ENCODE measurements around the gene PLCB1. TPM values are rescaled to one million over a fixed set of nuclear protein-coding genes. Genes with fewer than 3 reads are reported as not detected.
"Not testable (repeated sequence)": the region's sequence is repeated elsewhere in the genome, so short reads cannot be mapped to it uniquely, and the experiment has no call there.

The PLCB1 gene
- total RNA-seq, 1 experiment from 2014 or later = 2.9 TPM

DNA sequence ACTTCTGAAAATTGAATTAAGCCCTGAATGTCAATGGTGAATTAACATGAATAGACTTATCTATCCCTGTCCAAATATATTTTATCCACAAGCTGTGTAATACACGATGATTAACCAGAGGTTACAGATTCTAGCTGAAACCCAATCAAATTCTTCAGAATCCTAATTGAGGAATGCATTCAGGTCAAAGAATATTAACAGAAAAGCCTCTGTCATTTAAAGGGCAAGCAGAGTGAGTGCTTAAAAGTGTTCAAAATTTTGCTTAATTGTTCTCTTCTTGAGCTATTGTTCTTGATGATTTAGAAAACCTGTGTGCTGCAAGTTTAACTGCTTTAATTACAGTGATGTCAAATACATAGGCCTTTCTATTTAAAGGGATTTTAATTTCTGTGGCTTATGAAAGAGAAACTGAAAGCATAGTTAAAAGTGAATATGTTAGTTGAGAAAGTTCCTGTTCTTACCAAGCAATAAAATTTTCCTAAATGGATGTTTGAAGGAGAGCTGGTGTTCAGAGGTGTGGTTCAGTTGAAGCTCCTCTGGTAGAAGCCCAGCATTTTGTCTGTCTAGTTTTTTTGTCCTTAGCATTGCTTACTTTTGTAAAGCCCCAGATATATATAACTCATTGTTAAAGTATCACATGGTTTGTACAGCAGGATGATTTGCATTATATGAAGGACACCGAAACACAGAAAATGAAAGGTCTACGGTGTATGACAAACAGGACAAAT is 470.5 kb downstream of the PLCB1 start:
- DNase-seq (ENCODE audit: low read depth) = no peak

DNA sequence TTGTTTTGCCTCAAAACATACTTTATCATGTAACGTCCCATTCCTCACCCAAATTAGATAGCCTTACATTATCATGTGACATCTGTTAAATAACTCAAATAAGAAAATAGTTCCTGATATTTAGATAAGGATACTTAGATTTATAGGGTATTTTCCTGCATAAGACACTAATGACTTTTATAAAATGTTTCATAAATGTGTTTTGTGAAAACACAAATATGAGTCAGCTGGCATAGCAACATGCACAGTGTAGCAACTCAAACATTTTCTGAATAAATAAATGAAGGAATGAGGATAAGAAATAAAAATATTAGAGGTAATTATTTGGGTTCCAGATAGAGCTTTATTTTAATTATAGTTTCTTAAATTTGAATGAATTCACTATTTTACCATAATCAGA is 476.4 kb downstream of the PLCB1 start:
- DNase-seq (ENCODE audit: low read depth) = no peak

DNA sequence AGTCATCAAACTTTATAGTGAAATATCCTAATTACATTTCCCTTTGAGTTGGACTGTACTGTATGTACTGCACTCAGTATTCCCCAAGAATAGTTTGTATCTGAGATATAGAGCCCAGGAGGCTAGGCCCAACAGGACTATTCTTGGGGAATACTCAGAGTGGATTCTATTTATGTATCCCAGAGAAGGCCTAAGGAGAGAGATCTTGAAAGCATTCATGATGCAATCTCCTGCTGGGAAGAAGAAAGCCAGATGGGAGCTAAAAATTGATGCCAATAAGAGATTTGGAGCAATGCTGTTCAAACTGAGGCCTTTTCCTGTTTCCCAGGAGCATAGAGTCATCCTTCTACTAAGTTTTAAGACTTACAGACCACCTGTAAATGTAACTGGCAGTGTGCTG is 484.7 kb downstream of the PLCB1 start:
- DNase-seq (ENCODE audit: low read depth) = no peak

DNA sequence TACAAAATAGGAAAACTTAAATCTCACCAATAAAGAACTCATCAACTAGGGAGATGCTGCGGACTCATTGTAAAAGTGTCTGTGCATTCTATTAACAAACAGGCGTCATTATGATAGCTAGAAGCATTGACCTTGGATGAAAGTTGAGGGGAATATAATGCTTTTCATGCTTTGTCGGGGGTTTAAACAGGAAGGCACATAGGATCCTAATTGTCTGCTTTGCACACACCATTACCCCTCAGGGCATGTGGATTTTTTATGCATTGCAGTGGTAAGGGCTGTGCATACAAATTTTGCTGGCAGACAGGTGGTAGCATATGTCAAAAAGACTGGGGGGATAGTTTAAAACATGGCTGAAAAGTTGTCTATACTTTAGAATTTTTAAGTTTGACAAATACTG is 488.9 kb downstream of the PLCB1 start:
- no peak for DNase-seq (ENCODE audit: low read depth)

DNA sequence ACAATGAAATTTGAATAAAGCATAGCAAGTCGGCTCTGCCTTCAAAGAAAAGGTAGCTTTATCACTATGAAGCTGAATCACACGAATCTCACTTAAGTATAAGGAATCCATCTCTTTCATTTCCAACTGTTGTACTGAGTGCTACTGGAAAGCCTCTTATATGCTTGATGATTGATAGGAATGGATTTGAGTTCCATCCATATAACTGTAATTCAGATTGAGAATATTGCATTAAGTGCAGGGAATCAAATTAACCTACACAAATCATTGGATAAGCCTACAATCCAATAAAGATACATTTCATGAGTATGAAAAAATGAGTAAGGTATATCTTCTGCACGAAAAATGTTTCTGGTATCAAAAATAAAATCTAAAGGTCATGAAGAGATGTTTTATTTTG is 492.0 kb downstream of the PLCB1 start:
- no peak for DNase-seq (ENCODE audit: low read depth)

DNA sequence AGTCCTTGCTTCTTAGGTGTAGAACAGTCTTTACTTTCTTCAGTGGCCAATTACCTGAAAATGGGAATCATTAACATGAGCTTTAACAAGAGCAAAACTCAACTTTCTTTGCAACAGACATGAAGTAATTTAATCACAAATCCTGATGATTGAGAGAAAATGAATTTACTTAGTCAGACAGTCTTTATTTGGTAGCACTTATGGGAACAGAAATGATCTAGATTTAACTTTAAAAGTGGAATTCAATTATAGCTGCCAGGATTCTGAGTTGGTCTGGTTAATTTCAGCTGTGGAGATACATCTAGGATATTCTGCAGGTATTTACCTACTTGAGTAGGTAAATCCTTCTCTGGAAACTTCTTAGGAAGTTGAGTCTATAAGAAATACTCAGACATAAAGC is 492.6 kb downstream of the PLCB1 start:
- no peak for DNase-seq (ENCODE audit: low read depth)

DNA sequence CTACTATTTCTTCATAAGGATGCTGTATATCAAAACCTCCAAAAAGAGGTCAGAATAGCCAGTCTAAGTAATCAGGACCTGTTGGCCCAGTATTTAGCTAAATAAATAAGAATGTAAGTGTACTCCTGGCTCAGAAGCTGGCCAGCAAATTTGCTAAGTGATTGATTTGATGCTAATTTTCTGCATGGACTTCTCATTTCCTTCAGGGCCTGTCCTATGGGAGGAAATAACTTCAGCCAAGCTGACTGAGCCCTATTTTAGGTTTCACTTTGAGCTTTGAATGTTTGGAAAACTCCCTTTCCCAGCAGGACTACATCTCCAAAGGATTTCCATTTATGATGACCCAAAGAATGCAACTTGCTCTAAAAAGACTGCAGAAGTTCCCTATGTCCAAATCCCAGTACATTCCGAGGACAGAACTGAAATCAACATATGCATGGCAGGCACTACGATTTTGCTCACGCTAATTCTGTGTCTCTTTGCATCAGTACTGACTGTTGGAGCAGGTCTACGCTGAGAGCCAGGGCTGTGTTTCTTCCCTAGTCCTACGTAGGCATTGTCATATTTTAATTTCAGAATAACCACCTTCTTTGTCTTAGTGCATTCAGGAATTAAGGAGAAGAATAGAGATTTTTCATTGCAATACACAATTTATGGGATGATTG is 495.4 kb downstream of the PLCB1 start:
- DNase-seq (ENCODE audit: low read depth) = no peak

DNA sequence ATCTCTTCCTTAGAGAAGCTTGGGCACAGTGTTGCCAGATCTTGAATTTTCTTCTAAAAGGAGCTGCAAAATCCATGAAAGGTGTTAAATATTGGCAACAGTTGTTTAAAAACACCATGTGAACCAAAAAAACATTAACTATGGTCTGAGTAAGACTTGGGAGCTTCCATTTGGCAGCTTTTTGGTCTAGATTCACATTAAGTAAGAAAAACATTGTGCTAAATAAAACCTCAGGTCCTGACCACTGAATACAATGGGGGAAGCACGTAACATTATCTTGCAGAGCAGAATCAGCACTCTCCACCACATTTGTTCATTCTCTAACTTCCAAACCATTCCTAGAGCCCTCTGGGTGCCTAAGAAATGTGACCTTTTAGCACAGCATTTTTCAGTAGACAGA is 499.2 kb downstream of the PLCB1 start:
- DNase-seq (ENCODE audit: low read depth) = no peak

DNA sequence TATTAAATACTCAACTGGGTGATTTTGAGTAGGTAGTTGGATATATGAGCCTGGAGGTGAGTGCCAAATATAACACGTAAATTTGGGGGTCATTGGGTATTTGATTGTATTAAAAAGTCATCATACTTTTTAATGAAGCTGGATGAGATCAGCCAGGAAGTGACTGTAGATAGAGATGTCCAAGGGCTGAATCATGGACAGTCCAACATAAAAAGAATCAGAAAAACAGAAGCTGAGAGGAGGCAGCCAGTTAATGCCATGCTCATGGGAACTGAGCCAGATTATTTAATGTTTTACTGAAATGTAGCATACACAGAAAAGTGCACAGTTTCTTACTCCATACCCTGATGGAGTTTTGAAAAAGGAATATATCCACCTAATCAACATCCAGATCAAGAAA is 501.3 kb downstream of the PLCB1 start:
- DNase-seq (ENCODE audit: low read depth) = peak; percentile 14

DNA sequence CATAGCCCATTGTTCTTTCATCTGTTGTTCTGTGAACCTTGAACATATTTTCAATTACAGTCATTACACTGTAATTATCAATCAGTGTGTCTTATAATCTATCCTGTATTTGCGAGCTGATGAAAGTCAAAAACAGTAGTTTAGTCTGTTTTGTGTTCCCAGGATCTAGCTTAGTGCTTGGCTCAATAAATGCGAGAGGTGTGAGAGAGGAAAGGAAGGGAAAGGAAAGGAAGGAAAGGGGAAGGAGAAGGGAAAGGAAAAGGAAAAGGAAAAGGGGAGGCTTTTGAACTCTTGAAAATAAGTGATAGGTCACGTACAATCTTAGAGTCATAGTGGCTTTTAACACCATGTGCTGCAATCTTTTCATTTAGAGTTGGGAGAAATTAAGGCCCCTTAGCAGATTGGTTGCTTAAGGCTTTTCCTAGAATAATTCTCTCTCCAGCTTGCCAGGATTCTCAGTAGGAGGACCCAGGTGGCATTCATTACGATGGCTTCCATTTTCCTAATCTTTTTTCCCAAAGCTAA is 503.0 kb downstream of the PLCB1 start:
- DNase-seq (ENCODE audit: low read depth) = no peak

DNA sequence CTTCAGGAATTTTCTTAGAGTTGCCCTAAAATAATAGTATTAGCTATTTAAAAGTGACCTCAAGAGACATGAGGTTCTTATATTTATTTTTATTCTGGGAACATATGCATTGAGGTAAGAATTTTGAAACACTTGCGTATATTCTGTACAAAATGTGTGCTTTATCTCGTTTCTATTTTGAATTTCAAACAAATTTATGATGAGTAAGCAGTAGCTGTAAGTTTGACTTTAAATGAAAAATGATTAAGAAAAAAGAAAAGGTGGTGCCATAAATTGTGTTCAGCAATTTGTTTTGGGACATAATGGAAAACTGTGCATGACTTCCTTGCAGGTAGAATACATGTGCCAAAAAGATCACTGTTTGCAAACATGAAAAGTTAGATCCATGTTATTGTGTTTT is 503.8 kb downstream of the PLCB1 start:
- no peak for DNase-seq (ENCODE audit: low read depth)

DNA sequence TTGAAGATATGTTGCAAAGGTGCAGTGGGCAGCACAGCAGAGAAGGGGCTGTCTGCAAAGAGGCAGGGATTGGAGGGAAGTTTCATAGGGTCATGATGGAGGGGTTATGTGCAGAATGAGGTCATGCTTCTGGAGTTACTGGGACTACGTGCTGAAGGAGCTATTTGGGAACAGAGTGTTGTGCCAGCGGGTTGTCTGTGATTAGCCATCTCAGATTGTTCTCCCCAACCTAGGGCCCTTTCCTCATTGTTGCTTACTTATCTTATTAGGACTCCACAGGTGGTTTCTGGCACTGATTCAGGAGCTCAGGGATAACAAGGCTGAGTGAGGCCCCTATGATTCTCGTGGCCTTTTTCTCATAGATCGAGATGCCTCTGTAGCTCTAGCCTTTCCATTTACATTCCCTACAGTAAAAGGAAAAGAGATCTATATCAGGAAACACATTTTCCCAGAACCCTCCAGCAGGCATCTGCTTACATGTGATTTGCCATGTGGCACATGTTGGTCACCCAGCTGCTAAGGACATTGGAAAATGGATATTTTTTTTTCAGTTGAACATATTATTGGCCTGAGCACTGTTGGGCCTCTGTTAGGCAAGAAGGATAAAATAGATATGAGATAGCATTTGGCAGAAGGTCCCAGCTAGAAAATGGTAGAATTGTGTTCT is 507.2 kb downstream of the PLCB1 start:
- DNase-seq (ENCODE audit: low read depth) = no peak

DNA sequence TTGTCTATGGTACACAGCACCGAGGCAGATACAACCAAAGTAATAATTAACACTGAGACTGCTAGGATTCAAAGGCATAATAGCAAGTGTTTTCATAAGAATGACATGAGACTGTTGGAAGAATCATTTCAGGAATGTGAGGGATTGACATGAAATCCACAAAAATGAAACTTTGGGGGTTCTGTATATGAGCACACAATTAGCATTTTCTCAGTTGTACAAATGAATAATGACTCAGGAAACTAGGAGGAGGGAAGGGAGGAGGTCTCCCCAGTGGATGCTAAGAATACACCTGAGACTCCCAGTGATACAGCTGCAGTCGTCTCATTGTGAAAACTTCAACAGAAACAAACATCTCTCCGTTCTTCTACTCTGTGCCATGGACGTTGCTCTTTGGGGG is 508.4 kb downstream of the PLCB1 start:
- DNase-seq (ENCODE audit: low read depth) = no peak

DNA sequence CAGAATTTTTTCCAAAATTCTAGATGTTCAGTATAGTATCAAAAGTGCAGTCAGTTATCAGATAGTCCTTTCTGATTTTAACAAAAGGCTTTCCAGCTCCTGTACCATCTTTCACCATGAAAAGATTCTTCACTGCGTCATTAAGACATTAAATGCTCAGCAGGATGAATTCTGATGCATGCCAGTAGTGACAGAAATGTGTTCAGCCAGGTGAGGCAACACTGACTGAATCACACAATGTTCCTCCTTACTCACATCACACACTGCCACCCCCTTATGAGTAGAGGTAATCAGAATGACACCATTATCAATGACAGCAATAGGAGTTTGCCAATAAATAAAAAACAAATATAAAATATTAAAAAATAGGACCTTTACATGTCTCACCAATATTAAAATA is 510.2 kb downstream of the PLCB1 start:
- no peak for DNase-seq (ENCODE audit: low read depth)

DNA sequence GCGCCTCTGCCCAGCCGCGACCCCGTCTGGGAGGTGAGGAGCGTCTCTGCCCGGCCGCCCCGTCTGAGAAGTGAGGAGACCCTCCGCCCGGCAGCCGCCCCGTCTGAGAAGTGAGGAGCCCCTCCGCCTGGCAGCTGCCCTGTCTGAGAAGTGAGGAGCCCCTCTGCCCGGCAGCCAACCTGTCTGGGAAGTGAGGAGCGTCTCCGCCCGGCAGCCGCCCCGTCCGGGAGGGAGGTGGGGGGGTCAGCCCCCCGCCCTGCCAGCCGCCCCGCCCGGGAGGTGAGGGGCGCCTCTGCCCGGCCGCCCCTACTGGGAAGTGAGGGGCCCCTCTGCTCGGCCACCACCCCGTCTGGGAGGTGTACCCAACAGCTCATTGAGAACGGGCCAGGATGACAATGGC is 512.4 kb downstream of the PLCB1 start:
- not testable (repeated sequence) for DNase-seq (ENCODE audit: low read depth)

DNA sequence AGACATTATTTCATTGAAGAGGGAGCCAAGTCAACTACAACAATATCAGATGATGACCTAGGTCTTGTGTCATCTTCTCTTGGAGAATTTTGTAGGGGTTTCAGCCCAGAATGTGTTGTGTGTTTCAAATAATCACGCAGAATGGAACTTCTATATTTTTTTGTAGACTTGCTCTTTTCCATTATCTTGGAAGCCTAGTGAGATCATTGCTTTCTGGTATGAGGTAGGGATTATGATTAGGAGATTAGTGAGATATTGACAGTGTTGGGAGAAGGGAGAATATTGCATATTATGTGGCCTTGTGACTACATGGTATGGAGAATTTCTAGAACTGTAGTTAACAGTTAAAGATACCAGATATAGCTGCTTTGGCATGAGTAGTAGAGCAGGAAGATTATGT is 513.3 kb downstream of the PLCB1 start:
- no peak for DNase-seq (ENCODE audit: low read depth)

DNA sequence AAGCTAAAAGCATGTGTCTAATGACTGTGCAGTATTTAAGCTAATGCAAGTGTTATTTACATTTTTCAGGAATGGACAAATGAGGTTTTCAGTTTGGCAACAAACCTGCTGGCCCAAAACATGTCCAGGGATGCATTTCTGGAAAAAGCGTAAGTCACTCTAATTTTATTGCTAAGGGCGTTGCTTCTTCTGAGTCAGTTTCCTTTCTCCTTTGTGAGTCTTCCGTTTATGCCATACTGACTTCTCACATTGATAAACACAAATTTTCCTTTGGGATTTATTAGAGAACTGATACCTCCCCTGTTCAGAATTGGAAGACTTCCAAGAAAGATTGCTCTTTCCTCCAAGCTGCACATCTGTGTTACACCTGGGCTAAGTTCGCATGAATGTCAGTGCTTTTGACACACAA is 514.0 kb downstream of the PLCB1 start:
- peak; percentile 9 for DNase-seq (ENCODE audit: low read depth)

DNA sequence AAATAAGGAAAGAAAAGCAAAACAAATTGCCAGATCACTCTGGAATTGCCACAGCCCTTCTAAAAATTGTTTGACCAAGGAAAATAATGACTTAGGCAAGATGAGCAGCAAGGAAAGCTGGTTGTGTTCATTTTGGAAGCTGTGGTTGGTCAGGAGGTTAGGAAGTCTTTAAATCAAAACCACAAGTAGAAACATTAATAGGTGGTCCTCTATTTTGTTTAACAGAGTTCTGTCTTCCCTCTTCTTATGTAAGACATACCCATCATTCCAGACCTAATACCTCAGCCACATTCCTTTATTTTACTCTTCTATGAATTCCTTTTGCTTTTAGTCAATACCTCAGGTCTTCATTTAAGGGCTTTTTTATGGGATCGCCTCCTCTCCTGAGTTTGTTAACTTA is 514.6 kb downstream of the PLCB1 start:
- DNase-seq (ENCODE audit: low read depth) = peak; percentile 15

DNA sequence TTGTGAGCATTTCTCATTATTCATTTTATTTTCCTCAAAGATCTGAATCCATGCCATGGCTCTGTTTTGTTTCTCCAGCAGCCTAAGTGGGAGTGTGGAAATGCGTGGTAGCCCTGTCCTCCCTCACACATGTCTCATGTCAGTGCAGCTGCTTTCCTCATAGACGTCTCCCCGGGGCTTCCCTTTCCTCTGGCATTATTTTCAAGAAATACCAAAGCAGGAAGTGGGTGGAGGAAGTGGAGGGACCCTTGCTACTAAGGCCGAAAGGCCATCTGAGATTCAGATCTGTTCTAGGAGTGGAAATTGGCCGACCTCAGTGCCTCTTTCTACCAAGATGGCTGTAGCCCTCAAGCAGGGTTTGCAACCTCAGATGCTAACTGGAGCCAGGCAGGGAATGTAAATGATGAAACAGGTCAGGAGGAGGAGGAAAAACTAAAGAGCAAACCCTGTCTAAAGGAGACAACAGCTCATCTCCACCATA is 515.9 kb downstream of the PLCB1 start:
- DNase-seq (ENCODE audit: low read depth) = no peak

DNA sequence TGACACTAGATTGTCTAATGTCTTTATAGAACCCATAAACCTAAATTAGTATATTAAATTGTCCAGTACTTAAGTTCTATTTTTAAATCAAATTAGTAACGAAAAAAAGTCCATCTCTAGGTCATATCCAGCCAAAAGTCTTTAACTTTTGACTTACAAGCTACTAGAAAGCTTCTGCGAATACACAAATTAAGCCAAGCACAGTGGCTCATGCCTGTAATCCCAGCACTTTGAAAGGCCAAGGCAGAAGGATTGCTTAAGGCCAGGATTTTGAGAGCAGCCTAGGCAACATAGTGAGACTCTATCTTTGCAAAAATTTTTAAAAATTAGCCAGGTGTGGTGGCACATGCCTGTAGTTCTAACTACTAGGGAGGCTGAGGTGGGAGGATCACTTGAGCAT is 516.4 kb downstream of the PLCB1 start:
- no peak for DNase-seq (ENCODE audit: low read depth)

DNA sequence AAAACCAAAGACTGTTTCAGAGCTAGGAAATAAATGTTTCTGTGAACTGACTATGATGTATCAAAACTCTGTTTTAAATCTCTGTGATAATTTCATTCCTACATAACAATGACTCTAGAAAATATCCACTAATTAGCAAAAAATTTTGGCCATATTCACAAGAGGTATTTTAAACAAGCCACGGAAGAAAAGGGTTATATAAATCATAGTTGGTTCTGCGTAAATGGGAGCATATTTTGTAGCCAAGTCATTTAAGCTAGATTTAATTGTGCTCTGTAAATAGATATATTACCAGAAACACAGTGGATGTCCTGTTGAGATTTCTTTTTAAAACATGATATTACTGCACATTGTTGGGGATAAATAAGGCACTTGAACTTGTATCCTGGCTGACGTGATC is 520.3 kb downstream of the PLCB1 start:
- DNase-seq (ENCODE audit: low read depth) = no peak

DNA sequence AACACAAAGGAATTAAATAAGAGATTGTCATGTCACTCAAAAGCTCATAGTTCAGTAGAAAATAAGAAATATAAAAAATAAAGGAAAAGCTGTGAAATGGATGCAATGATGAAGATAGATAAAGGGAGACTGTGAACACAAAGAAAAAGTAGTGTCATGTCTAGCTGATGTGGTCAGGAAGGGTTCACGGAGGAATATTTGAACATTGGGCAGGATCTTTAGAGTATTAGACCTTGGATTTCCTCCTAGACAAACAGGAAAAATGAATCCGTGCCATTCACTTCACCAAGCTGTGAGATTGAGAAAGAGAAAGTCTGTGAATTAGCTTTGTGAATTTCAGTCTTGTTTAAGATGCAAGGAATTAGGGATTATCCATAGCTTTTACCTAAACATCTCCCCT is 522.4 kb downstream of the PLCB1 start:
- no peak for DNase-seq (ENCODE audit: low read depth)

DNA sequence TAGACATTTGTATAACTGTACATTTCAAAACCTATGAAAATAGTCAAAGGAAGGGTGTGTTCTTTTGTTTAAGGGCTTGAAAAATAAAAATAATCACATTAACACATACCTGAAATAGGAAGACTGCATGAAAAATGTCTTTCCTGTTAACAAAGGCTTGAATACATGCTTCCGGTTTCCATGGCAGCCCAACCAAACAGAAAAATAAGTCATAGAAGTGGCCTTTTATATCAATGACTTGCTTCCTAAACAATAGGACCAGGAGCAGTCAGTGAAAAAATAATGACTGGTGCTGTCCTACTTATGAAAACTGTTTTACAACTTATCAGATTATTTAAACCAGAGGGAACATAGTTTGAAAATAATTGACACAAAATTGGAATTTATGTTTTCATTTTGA is 524.3 kb downstream of the PLCB1 start:
- peak; percentile 14 for DNase-seq (ENCODE audit: low read depth)

All from Daoy (cell line).